Panc1 (cell line): ENCODE data around the gene ABCA7.

Experiments
- POLR2AphosphoS5 ChIP-seq: IDR thresholded peaks from 2 replicates; pipeline ENCODE4 v1.6.1; 2012; ENCODE audit warnings: mild to moderate bottlenecking, low read depth, low read length, moderate library complexity
- SIN3A ChIP-seq: IDR thresholded peaks from 2 replicates; pipeline ENCODE4 v1.6.1; 2012; ENCODE audit warnings: low read depth, mild to moderate bottlenecking, low read length, moderate library complexity, borderline replicate concordance; ENCODE audit not compliant: insufficient read depth
- TCF7L2 ChIP-seq: IDR thresholded peaks from 2 replicates; pipeline ENCODE4 v1.6.1; 2011; ENCODE audit warnings: mild to moderate bottlenecking, low read depth, low read length, inconsistent platforms
- TF ChIP-seq, protein P1 (sequence below): fragments of 450-650 bp; IDR thresholded peaks from 2 replicates; pipeline ENCODE4 v1.5.1; 2017; ENCODE audit warnings: mild to moderate bottlenecking
- TF ChIP-seq, protein P2 (sequence below), 2 experiments: IDR thresholded peaks; 2 replicates each; pipeline ENCODE4 v1.6.1; 2011 to 2012; ENCODE audit warnings: low read depth in 2 of 2, control low read depth in 1 of 2, low read length in 1 of 2, mild to moderate bottlenecking in 1 of 2, moderate library complexity in 1 of 2; ENCODE audit not compliant: insufficient read depth in 1 of 2

DNA sequence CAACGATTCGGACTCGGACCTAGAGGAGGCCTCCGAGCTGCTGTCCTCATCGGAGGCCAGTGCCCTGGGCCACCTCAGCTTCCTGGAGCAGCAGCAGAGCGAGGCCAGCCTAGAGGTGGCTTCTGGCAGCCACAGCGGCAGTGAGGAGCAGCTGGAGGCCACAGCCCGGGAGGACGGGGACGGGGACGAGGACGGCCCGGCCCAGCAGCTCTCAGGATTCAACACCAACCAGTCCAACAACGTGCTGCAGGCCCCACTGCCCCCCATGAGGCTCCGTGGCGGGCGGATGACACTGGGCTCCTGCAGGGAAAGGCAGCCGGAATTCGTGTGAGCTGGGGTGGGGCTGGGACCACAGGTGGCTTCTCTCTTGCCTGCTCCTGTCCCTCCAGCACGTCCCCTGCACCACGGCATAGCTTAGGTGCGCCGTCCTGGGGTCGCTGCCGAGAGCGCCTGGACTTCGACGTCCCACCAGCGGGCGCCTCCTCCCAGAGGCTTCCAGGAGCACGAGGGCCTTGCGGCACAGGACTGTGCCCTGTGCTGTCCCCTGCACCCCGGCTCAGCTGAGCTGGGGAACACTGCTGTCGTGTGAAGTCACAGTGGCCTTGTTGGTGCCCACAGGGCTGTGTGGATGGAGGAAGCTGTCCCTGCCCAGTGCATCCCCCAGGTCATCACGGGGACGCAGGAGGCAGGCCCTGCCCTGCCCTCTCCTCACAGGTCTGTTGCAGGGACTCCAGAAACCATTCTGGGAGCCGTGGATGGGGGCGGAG, 46.0 kb downstream of the ABCA7 start:
- TF ChIP-seq, protein P1, sequence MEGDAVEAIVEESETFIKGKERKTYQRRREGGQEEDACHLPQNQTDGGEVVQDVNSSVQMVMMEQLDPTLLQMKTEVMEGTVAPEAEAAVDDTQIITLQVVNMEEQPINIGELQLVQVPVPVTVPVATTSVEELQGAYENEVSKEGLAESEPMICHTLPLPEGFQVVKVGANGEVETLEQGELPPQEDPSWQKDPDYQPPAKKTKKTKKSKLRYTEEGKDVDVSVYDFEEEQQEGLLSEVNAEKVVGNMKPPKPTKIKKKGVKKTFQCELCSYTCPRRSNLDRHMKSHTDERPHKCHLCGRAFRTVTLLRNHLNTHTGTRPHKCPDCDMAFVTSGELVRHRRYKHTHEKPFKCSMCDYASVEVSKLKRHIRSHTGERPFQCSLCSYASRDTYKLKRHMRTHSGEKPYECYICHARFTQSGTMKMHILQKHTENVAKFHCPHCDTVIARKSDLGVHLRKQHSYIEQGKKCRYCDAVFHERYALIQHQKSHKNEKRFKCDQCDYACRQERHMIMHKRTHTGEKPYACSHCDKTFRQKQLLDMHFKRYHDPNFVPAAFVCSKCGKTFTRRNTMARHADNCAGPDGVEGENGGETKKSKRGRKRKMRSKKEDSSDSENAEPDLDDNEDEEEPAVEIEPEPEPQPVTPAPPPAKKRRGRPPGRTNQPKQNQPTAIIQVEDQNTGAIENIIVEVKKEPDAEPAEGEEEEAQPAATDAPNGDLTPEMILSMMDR: no peak
- TF ChIP-seq POLR2AphosphoS5: 0 out of 2 replicates have a peak, but pooled peaks have one; percentile 26
- TF ChIP-seq, protein P2, sequence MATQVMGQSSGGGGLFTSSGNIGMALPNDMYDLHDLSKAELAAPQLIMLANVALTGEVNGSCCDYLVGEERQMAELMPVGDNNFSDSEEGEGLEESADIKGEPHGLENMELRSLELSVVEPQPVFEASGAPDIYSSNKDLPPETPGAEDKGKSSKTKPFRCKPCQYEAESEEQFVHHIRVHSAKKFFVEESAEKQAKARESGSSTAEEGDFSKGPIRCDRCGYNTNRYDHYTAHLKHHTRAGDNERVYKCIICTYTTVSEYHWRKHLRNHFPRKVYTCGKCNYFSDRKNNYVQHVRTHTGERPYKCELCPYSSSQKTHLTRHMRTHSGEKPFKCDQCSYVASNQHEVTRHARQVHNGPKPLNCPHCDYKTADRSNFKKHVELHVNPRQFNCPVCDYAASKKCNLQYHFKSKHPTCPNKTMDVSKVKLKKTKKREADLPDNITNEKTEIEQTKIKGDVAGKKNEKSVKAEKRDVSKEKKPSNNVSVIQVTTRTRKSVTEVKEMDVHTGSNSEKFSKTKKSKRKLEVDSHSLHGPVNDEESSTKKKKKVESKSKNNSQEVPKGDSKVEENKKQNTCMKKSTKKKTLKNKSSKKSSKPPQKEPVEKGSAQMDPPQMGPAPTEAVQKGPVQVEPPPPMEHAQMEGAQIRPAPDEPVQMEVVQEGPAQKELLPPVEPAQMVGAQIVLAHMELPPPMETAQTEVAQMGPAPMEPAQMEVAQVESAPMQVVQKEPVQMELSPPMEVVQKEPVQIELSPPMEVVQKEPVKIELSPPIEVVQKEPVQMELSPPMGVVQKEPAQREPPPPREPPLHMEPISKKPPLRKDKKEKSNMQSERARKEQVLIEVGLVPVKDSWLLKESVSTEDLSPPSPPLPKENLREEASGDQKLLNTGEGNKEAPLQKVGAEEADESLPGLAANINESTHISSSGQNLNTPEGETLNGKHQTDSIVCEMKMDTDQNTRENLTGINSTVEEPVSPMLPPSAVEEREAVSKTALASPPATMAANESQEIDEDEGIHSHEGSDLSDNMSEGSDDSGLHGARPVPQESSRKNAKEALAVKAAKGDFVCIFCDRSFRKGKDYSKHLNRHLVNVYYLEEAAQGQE (IDR thresholded peaks at IDR 0.05; ENCODE audit: insufficient read depth in 1 of 2, low read depth in 2 of 2, low read length in 1 of 2): no peak
- no peak for TF ChIP-seq SIN3A
- TF ChIP-seq TCF7L2: no peak
